Loucy (cell line): Measurements from ENCODE around the gene NCKAP5.

Source experiments
- EZH2phosphoT487 ChIP-seq: fragments of 200-600 bp; IDR thresholded peaks from 2 replicates; pipeline ENCODE4 v1.6.1; 2018; ENCODE audit warnings: antibody characterized with exemption, mild to moderate bottlenecking, moderate library complexity, borderline replicate concordance
- TF ChIP-seq, protein P1 (sequence below): fragments of 200-600 bp; sonication (generic); conservative IDR thresholded peaks from 2 replicates; pipeline ENCODE4 v1.5.1; 2014; ENCODE audit warnings: mild to moderate bottlenecking, antibody characterized with exemption, low read length

DNA sequence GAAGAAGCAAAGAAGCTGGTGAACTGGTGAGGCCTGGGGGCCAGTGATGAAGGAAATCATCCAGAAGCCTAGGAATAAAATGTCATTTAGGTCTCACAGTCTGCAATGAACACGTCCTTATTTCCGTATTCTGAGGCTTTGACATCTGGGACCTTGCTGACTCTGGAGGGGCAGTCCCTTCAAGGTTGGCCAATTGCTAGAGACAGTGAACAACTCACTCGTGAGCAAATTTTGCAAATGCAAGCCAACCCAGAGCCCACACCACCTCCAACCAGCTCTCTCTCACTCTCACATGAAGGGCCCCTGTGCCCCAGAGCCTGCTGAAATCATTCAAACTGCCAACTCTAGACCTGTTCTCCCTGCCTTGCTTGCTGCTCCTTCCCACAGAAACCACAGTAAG, 619.2 kb downstream of the NCKAP5 start:
- TF ChIP-seq, protein P1, sequence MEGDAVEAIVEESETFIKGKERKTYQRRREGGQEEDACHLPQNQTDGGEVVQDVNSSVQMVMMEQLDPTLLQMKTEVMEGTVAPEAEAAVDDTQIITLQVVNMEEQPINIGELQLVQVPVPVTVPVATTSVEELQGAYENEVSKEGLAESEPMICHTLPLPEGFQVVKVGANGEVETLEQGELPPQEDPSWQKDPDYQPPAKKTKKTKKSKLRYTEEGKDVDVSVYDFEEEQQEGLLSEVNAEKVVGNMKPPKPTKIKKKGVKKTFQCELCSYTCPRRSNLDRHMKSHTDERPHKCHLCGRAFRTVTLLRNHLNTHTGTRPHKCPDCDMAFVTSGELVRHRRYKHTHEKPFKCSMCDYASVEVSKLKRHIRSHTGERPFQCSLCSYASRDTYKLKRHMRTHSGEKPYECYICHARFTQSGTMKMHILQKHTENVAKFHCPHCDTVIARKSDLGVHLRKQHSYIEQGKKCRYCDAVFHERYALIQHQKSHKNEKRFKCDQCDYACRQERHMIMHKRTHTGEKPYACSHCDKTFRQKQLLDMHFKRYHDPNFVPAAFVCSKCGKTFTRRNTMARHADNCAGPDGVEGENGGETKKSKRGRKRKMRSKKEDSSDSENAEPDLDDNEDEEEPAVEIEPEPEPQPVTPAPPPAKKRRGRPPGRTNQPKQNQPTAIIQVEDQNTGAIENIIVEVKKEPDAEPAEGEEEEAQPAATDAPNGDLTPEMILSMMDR, result no peak
- TF ChIP-seq EZH2phosphoT487, result no peak
